Kidney (tissue), 14 donors: ENCODE data around the gene SYNE1. TPM values are rescaled to one million over a fixed set of nuclear protein-coding genes. Genes with fewer than 3 reads are reported as not detected.

Source experiments
- DNase-seq, 5 donors: peaks; one replicate each; pipeline ENCODE4 v3.0.0-alpha.2; 2013 to 2020
- FAIRE-seq: peaks from 2 replicates; lab custom pipeline; 2012; peaks lifted over from hg19 to GRCh38; lab: Jason Lieb, UNC
- H3K27ac ChIP-seq, 2 donors: one replicate each; pipeline ENCODE4 v1.7.0; 2013; ENCODE audit warnings: low read depth in 2 of 2, low read length in 2 of 2, inconsistent platforms in 1 of 2
- H3K27me3 ChIP-seq: one replicate; pipeline ENCODE4 v1.7.1; 2013; ENCODE audit warnings: low read length, inconsistent platforms; ENCODE audit not compliant: control insufficient read depth, insufficient read depth
- H3K36me3 ChIP-seq, 3 donors: one replicate each; pipeline versions ENCODE4 v1.7.0 to v1.7.1; 2013; ENCODE audit warnings: low read length in 3 of 3, control low read depth in 1 of 3, inconsistent platforms in 1 of 3; ENCODE audit not compliant: insufficient read depth in 3 of 3, control insufficient read depth in 2 of 3
- H3K4me1 ChIP-seq, 3 donors: one replicate each; pipeline versions ENCODE4 v1.7.0 to v1.7.1; 2013; ENCODE audit warnings: low read length in 3 of 3, inconsistent platforms in 1 of 3, low read depth in 1 of 3; ENCODE audit not compliant: control insufficient read depth in 2 of 3, insufficient read depth in 2 of 3
- H3K4me3 ChIP-seq, 3 donors: one replicate each; pipeline versions ENCODE4 v1.7.0 to v1.8.1; 2013; ENCODE audit warnings: low read length in 3 of 3, control low read depth in 1 of 3, inconsistent platforms in 1 of 3
- H3K9ac ChIP-seq, 3 donors: one replicate each; pipeline versions ENCODE4 v1.7.0 to v1.7.1; 2013; ENCODE audit warnings: low read length in 3 of 3, control low read depth in 1 of 3, inconsistent platforms in 1 of 3
- H3K9me3 ChIP-seq, 3 donors: one replicate each; pipeline versions ENCODE4 v1.7.0 to v1.7.1; 2013; ENCODE audit warnings: low read length in 3 of 3, control low read depth in 1 of 3, inconsistent platforms in 1 of 3; ENCODE audit not compliant: control insufficient read depth in 2 of 3, insufficient read depth in 1 of 3
- CTCF ChIP-seq: IDR thresholded peaks from 3 replicates; pipeline ENCODE4 v1.5.1; 2012; ENCODE audit warnings: mild to moderate bottlenecking, moderate library complexity, borderline replicate concordance; ENCODE audit not compliant: insufficient read depth; ENCODE audit errors: extremely low read depth
- intact Hi-C: fragments of 100-400 bp; cut with DNase I; formaldehyde crosslinking; loops from one replicate; pipeline ENCODE4 v1.11.1; 2022
- polyA plus RNA-seq: library from polyadenylated mRNA; stranded (reverse); fragments of 350-450 nt; fragmentation: Illumina TruSeq; extraction: RNeasy Lipid Tissue Mini Kit (QIAGEN cat#74804); gene quantifications from one replicate; pipeline ENCODE4 v1.2.3, GENCODE V29; 2014; ENCODE audit warnings: low read depth, low replicate concordance; ENCODE audit not compliant: insufficient read depth
- total RNA-seq: library from RNA; stranded (reverse); fragmentation: NEBNext Ultra II Directional; extraction: Animal tissue kit (Norgen Biotek cat#: 25700); gene quantifications from one replicate; pipeline ENCODE4 v1.2.1, GENCODE V29; 2021
- donor health status: control.
- donor health status: control.
- donor health status: control.
- donor health status: control.
- donor health status: control.
- donor health status: DM: yes; HTN: yes; CAD: no.
- donor health status: Normal renal cell carcinoma (clear cell type).

The SYNE1 gene
- total and polyA plus RNA-seq, 2 donors from 2014 or later, result 47.8 to 216 TPM

DNA sequence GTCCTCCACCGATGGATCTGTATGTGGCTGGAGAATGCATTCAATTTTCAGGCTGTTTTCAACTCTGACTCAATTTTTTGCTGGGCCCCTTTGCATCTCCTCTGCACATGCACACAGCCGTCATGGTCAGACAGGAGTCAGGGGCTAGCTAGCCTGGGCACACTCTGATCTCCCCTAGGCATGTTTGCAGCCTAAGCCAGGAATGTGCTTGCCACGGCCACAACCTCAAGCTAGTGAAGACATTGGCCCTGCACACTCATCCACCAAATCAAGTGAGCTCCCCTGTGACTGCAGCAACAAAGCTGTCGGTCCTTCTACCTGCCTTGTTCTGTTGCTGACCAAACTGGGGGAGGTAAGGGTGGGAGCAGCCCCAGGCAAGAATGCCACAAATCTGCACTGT, 529.2 kb downstream of the SYNE1 start:
- FAIRE-seq, result no peak
- Histone ChIP-seq H3K36me3 (no peaks in the 10 kb centered on the region), H3K27me3 (no peaks in the 10 kb centered on the region), H3K4me1 (no peaks in the 10 kb centered on the region), H3K4me3 (no peak overlapping the region), H3K9ac (no peak overlapping the region), H3K9me3 (no peaks in the 10 kb centered on the region), H3K27ac (no peak overlapping the region)
- no peak for TF ChIP-seq CTCF
- DNase-seq, result no peak
- intact Hi-C loops, result no loop called here

DNA sequence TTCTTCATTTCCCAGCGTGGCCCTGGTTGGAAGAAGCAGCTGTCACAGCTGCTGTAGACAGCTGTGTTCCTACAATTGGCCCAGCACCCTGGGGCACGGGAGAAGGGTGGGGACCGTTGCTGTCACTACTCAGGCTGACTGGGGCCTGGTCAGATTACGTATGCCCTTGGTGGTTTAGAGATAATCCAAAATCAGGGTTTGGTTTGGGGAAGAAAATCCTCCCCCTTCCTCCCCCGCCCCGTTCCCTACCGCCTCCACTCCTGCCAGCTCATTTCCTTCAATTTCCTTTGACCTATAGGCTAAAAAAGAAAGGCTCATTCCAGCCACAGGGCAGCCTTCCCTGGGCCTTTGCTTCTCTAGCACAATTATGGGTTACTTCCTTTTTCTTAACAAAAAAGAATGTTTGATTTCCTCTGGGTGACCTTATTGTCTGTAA, 537.0 kb downstream of the SYNE1 start:
- no peak for TF ChIP-seq CTCF
- H3K9ac ChIP-seq, result no peak overlapping the region
- H3K36me3 ChIP-seq, result no peaks in the 10 kb centered on the region
- no peak overlapping the region for H3K27ac ChIP-seq
- no peaks in the 10 kb centered on the region for H3K9me3 ChIP-seq
- intact Hi-C loops, result no loop called here
- no peaks in the 10 kb centered on the region for H3K4me1 ChIP-seq
- DNase-seq, result peak in 1 of 5 donors; percentile 62
- H3K27me3 ChIP-seq, result no peaks in the 10 kb centered on the region
- FAIRE-seq, result no peak
- no peak overlapping the region for H3K4me3 ChIP-seq

GRCh38 chr6:152099446-152100182, 537.5 kb downstream of the SYNE1 start:
- no peak for FAIRE-seq
- no peaks in the 10 kb centered on the region for H3K36me3 ChIP-seq

More at GRCh38 chr6:152099446-152100182, 537.5 kb downstream of the SYNE1 start:
- H3K9ac ChIP-seq, result no peak overlapping the region
- H3K4me1 ChIP-seq, result no peaks in the 10 kb centered on the region
- no peak overlapping the region for H3K4me3 ChIP-seq
- no peaks in the 10 kb centered on the region for H3K9me3 ChIP-seq
- H3K27ac ChIP-seq, result no peak overlapping the region
- H3K27me3 ChIP-seq, result no peaks in the 10 kb centered on the region
- no peak for TF ChIP-seq CTCF
- intact Hi-C loops, result no loop called here
- DNase-seq, result no peak
